ENCODE results near the gene ECHS1. TPM values are rescaled to one million over a fixed set of nuclear protein-coding genes. Genes with fewer than 3 reads are reported as not detected.

Gene ECHS1
- total RNA-seq, 1 donor from 2014 or later, result 37.7 TPM

GRCh38 chr10:133366751-133367150 lies 6.4 kb downstream of the ECHS1 start:
- ChIA-PET CTCF (no interaction called here), POLR2A (no interaction called here)
- intact Hi-C loops (cut with micrococcal nuclease), result no loop called here
- no peak for TF ChIP-seq CTCF (IDR thresholded peaks at IDR 0.05)
- H3K36me3 Mint-ChIP-seq (ENCODE audit: low read depth), result peaks cover 69% of the 10 kb centered on the region
- H3K9me3 Mint-ChIP-seq, result no peaks in the 10 kb centered on the region
- no peak overlapping the region for H3K4me3 Mint-ChIP-seq
- no peaks in the 10 kb centered on the region for H3K27me3 Mint-ChIP-seq
- ATAC-seq (ENCODE audit: low read depth) (no peak), DNase-seq (no peak)
- no peak overlapping the region for H3K27ac Mint-ChIP-seq
- peaks cover 10% of the 10 kb centered on the region for H3K4me1 Mint-ChIP-seq

- H3K36me3 Mint-ChIP-seq (ENCODE audit: low read depth), result peaks cover 65% of the 10 kb centered on the region
Measured at GRCh38 chr10:133366130-133366478, 7.0 kb downstream of the ECHS1 start.

GRCh38 chr10:133365461-133366129 lies 7.6 kb downstream of the ECHS1 start:
- DNase-seq (no peak), ATAC-seq (ENCODE audit: low read depth) (no peak)
- POLR2A ChIA-PET, result no interaction called here
- no peak overlapping the region for H3K4me3 Mint-ChIP-seq
- peaks cover 17% of the 10 kb centered on the region for H3K4me1 Mint-ChIP-seq
- TF ChIP-seq CTCF (IDR thresholded peaks at IDR 0.05), result no peak
- no peaks in the 10 kb centered on the region for H3K9me3 Mint-ChIP-seq
- H3K27ac Mint-ChIP-seq, result no peak overlapping the region
- no peaks in the 10 kb centered on the region for H3K27me3 Mint-ChIP-seq
- peaks cover 62% of the 10 kb centered on the region for H3K36me3 Mint-ChIP-seq (ENCODE audit: low read depth)
- intact Hi-C loops (cut with micrococcal nuclease), result no loop called here
- CTCF ChIA-PET, result no interaction called here

More at GRCh38 chr10:133366130-133366478, 7.0 kb downstream of the ECHS1 start:
- ChIA-PET POLR2A (no interaction called here), CTCF (no interaction called here)
- Mint-ChIP-seq H3K27ac (no peak overlapping the region), H3K4me3 (no peak overlapping the region), H3K9me3 (no peaks in the 10 kb centered on the region), H3K4me1 (peaks cover 13% of the 10 kb centered on the region), H3K27me3 (no peaks in the 10 kb centered on the region)
- intact Hi-C loops (cut with micrococcal nuclease), result no loop called here
- TF ChIP-seq CTCF (IDR thresholded peaks at IDR 0.05), result no peak
- ATAC-seq (ENCODE audit: low read depth) (no peak), DNase-seq (no peak)

- no peak for ATAC-seq (ENCODE audit: low read depth)
- H3K9me3 Mint-ChIP-seq, result no peaks in the 10 kb centered on the region
- POLR2A ChIA-PET, result interaction anchor here (1.2 kb wide), 1 partner anchor 9 kb away, joined by 3 read pairs; the partner anchor contains the start of gene ECHS1
- no peaks in the 10 kb centered on the region for H3K27me3 Mint-ChIP-seq
- H3K4me1 Mint-ChIP-seq, result peaks cover 24% of the 10 kb centered on the region
- TF ChIP-seq CTCF (IDR thresholded peaks at IDR 0.05), result no peak
- no peak overlapping the region for H3K27ac Mint-ChIP-seq
- H3K36me3 Mint-ChIP-seq (ENCODE audit: low read depth), result peaks cover 55% of the 10 kb centered on the region
- CTCF ChIA-PET, result no interaction called here
- intact Hi-C loops (cut with micrococcal nuclease), result no loop called here
- no peak for DNase-seq
- no peak overlapping the region for H3K4me3 Mint-ChIP-seq
Measured at GRCh38 chr10:133364645-133365431, 8.3 kb downstream of the ECHS1 start.

GRCh38 chr10:133362846-133363245 lies 10.3 kb downstream of the ECHS1 start:
- DNase-seq (no peak), ATAC-seq (ENCODE audit: low read depth) (no peak)
- Mint-ChIP-seq H3K36me3 (ENCODE audit: low read depth) (peaks cover 38% of the 10 kb centered on the region), H3K4me3 (no peak overlapping the region), H3K9me3 (no peaks in the 10 kb centered on the region), H3K27me3 (no peaks in the 10 kb centered on the region), H3K27ac (peak overlapping the region; percentile 24), H3K4me1 (peaks cover 24% of the 10 kb centered on the region)
- no peak for TF ChIP-seq CTCF (IDR thresholded peaks at IDR 0.05)
- POLR2A ChIA-PET, result no interaction called here
- CTCF ChIA-PET, result no interaction called here
- intact Hi-C loops (cut with micrococcal nuclease), result no loop called here
